ENCODE results near the gene LGALS8.

DNA sequence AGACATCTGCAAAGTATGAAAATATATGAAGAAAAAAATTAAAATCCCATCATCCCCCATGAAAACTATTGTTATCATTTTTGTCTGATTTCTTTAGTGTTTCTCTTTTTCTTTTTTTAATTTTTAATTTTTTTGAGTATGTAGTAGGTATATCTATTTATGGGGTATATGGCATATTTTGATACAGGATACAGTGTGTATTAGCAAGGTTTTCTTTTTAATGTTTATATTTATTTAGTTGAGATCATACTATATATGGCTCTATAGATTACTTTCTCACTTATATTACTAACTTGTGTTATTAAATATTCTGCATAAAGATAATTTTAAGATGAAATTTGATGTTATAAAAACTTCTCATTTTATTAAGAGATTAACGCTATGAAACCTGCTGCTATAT lies 11.4 kb downstream of the LGALS8 start:
- TF ChIP-seq, protein P1, sequence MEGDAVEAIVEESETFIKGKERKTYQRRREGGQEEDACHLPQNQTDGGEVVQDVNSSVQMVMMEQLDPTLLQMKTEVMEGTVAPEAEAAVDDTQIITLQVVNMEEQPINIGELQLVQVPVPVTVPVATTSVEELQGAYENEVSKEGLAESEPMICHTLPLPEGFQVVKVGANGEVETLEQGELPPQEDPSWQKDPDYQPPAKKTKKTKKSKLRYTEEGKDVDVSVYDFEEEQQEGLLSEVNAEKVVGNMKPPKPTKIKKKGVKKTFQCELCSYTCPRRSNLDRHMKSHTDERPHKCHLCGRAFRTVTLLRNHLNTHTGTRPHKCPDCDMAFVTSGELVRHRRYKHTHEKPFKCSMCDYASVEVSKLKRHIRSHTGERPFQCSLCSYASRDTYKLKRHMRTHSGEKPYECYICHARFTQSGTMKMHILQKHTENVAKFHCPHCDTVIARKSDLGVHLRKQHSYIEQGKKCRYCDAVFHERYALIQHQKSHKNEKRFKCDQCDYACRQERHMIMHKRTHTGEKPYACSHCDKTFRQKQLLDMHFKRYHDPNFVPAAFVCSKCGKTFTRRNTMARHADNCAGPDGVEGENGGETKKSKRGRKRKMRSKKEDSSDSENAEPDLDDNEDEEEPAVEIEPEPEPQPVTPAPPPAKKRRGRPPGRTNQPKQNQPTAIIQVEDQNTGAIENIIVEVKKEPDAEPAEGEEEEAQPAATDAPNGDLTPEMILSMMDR (IDR thresholded peaks at IDR 0.05) = no peak
- no peak for TF ChIP-seq POLR2A (IDR thresholded peaks at IDR 0.05)
